ENCODE measurements around the gene SHISA9.

GRCh38 chr16:12976496-12976895, 75.1 kb downstream of the SHISA9 start:
- TF ChIP-seq, protein P1, sequence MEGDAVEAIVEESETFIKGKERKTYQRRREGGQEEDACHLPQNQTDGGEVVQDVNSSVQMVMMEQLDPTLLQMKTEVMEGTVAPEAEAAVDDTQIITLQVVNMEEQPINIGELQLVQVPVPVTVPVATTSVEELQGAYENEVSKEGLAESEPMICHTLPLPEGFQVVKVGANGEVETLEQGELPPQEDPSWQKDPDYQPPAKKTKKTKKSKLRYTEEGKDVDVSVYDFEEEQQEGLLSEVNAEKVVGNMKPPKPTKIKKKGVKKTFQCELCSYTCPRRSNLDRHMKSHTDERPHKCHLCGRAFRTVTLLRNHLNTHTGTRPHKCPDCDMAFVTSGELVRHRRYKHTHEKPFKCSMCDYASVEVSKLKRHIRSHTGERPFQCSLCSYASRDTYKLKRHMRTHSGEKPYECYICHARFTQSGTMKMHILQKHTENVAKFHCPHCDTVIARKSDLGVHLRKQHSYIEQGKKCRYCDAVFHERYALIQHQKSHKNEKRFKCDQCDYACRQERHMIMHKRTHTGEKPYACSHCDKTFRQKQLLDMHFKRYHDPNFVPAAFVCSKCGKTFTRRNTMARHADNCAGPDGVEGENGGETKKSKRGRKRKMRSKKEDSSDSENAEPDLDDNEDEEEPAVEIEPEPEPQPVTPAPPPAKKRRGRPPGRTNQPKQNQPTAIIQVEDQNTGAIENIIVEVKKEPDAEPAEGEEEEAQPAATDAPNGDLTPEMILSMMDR (IDR thresholded peaks at IDR 0.05) = no peak
- no peak for TF ChIP-seq ZFX (IDR thresholded peaks at IDR 0.05; ENCODE audit: borderline replicate concordance)

Measured in 22Rv1 (cell line).